Heart right ventricle (tissue), 16 donors: ENCODE measurements around the gene SMARCC1. TPM values are rescaled to one million over a fixed set of nuclear protein-coding genes. Genes with fewer than 3 reads are reported as not detected.
A peak's percentile ranks its signal among the peaks of the same experiment; 100 is the strongest.
"Not testable (repeated sequence)": the region's sequence is repeated elsewhere in the genome, so short reads cannot be mapped to it uniquely, and the experiment has no call there.

Experiments
- ATAC-seq, 8 donors: fragments of 200-7000 bp; cut with Tn5 transposase; one replicate each; pipeline ENCODE4 v1.9.1; 2020; ENCODE audit warnings: mild to moderate bottlenecking in 8 of 8, moderate library complexity in 8 of 8, moderate number of reproducible peaks in 1 of 8
- DNase-seq, 2 donors: peaks; one replicate each; pipeline ENCODE4 v3.0.0-alpha.2; 2020
- H3K27ac ChIP-seq, 10 donors: fragments of 200-600 bp; sonication (generic) in 2 of 10; one replicate each; pipeline versions ENCODE4 v1.5.0 to v1.8.0; 2020 to 2022; ENCODE audit warnings: mild to moderate bottlenecking in 3 of 10
- H3K27me3 ChIP-seq, 7 donors: fragments of 200-600 bp; one replicate each; pipeline ENCODE4 v1.8.0; 2021 to 2022; ENCODE audit warnings: mild to moderate bottlenecking in 2 of 7
- H3K36me3 ChIP-seq, 9 donors: fragments of 200-600 bp; sonication (generic) in 1 of 9; one replicate each; pipeline versions ENCODE4 v1.5.0 to v1.8.0; 2020 to 2022; ENCODE audit warnings: mild to moderate bottlenecking in 2 of 9
- H3K4me1 ChIP-seq, 9 donors: fragments of 200-600 bp; sonication (generic) in 1 of 9; one replicate each; pipeline versions ENCODE4 v1.5.0 to v1.8.0; 2020 to 2022; ENCODE audit warnings: mild to moderate bottlenecking in 4 of 9
- H3K4me3 ChIP-seq, 10 donors: fragments of 200-600 bp; sonication (generic) in 2 of 10; one replicate each; pipeline versions ENCODE4 v1.5.0 to v1.8.0; 2020 to 2022; ENCODE audit warnings: mild to moderate bottlenecking in 7 of 10, moderate library complexity in 2 of 10
- H3K9me3 ChIP-seq, 11 donors: fragments of 200-600 bp in 10 of 11; sonication (generic) in 2 of 11; one replicate each; pipeline versions ENCODE4 v1.5.0 to v1.8.0; 2013 to 2022; ENCODE audit warnings: mild to moderate bottlenecking in 2 of 11, control low read depth in 1 of 11, moderate library complexity in 1 of 11
- WGBS, 2 donors: extraction: QIAGEN DNeasy Blood & Tissue Kit; methylation state at CpG; one replicate each; pipeline ENCODE4 v1.1.7; 2013; ENCODE audit warnings: inconsistent platforms in 1 of 2; 5-methylcytosine and 5-hydroxymethylcytosine counted together
- intact Hi-C, 10 donors: fragments of 100-400 bp; cut with DNase I; formaldehyde crosslinking; loops; one replicate each; pipeline versions ENCODE4 v1.11.1 to v1.14.2; 2022
- polyA plus RNA-seq, 2 donors: library from polyadenylated mRNA; stranded (reverse); fragments of 200-250 nt; gene quantifications; one replicate each; pipeline ENCODE4 v1.2.3, GENCODE V29; 2013
- total RNA-seq, 10 donors: library from RNA; stranded (reverse); fragmentation: NEBNext Ultra II Directional in 3 of 10; extraction: Animal tissue kit (Norgen Biotek cat#: 25700) in 3 of 10; gene quantifications; one replicate each; pipeline versions ENCODE4 v1.2.1 to v1.2.4, GENCODE V29; 2021 to 2023
- TF ChIP-seq, protein P1 (sequence below), 9 donors: fragments of 200-600 bp; sonication (generic) in 2 of 9; IDR thresholded peaks; one replicate each; pipeline versions ENCODE4 v1.5.0 to v1.8.0; 2021 to 2022; ENCODE audit warnings: antibody characterized with exemption in 9 of 9, mild to moderate bottlenecking in 5 of 9, moderate library complexity in 1 of 9
- donor health status: Arrhythmogenic right ventricular cardiomyopathy.
- donor health status: ischemic (EF 13 %, LVEDD 7.1; RV severe dilation, severe dysfunction).
- donor health status: healthy with polysubstance abuse.
- donor health status: DM: no; HTN: yes; CAD: no.
- donor health status: DM: no; HTN: no; CAD: no.
- donor health status: ischemic (EF 25% LVEDD 6.9; RV normal size, moderate dysfunction).
- donor health status: ischemic (EF 25% LVEDD 5.7; RV mildly dilated, moderate dysfunction).
- donor health status: healthy.
- donor health status: DM: yes; HTN: yes; CAD: no.
- donor health status: Ischemic cardiomyopathy.
- donor health status: ischemic (EF 35%, LVEDD 5.7; RV mildly dilated, moderate dysfunction).
- donor health status: nonischemic (EF 11% LVEDD 7.7; RV severe dilation, severe dysfunction).
- donor health status: DM: yes; HTN: yes; CAD: no.
- donor health status: PGD.
- donor health status: ischemic (EF 29% LVEDD 5.4; RV normal size, mild dysfunction).
- donor health status: nonischemic (EF 23%, LVEDD 6.1; RV moderate dilation, normal function).

Gene SMARCC1
- total and polyA plus RNA-seq, 12 donors, result 6.4 to 34.9 (median 24.3) TPM

DNA sequence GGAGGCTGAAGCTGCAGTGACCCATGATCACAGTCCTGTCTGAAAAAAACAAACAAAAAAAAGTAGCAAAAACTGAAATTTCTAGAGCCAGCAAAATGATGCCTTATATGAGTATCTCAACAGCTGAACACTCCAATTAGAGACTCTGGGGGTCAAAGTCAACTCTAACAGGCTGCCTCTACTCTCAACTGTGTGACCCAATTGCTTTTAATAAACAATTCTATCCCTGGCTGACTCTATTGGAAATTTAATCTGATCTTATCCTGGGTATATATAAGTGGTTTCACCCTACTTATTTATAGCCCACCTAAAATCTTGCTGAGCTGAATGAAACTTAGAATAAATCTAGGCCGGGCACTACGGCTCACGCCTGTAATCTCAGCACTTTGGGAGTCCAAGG is 29.0 kb downstream of the SMARCC1 start:
- Histone ChIP-seq H3K27ac (no peak overlapping the region), H3K4me1 (peaks cover 0 to 4% (median 0%) of the 10 kb centered on the region in 9 donors), H3K27me3 (no peaks in the 10 kb centered on the region), H3K9me3 (no peaks in the 10 kb centered on the region), H3K4me3 (no peak overlapping the region), H3K36me3 (peaks cover 0 to 39% (median 7%) of the 10 kb centered on the region in 9 donors)
- 63 to 86% methylated on average over 3 of the region's 3 CpGs for WGBS, 2 donors
- ATAC-seq (no peak), DNase-seq (no peak)
- intact Hi-C loops, result no loop called here
- TF ChIP-seq, protein P1, sequence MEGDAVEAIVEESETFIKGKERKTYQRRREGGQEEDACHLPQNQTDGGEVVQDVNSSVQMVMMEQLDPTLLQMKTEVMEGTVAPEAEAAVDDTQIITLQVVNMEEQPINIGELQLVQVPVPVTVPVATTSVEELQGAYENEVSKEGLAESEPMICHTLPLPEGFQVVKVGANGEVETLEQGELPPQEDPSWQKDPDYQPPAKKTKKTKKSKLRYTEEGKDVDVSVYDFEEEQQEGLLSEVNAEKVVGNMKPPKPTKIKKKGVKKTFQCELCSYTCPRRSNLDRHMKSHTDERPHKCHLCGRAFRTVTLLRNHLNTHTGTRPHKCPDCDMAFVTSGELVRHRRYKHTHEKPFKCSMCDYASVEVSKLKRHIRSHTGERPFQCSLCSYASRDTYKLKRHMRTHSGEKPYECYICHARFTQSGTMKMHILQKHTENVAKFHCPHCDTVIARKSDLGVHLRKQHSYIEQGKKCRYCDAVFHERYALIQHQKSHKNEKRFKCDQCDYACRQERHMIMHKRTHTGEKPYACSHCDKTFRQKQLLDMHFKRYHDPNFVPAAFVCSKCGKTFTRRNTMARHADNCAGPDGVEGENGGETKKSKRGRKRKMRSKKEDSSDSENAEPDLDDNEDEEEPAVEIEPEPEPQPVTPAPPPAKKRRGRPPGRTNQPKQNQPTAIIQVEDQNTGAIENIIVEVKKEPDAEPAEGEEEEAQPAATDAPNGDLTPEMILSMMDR (IDR thresholded peaks at IDR 0.05), result no peak

- H3K4me1 ChIP-seq, H3K4me3 ChIP-seq, ATAC-seq, H3K27me3 ChIP-seq, H3K27ac ChIP-seq, H3K9me3 ChIP-seq, intact Hi-C loops, DNase-seq: not testable (repeated sequence)
- H3K36me3 ChIP-seq, result peaks cover 0 to 28% (median 0%) of the 10 kb centered on the region in 9 donors
- WGBS, 2 donors, result 97 to 98% methylated on average over 12 of the region's 12 CpGs
Observed at GRCh38 chr3:47750811-47751354, 30.8 kb downstream of the SMARCC1 start.

- peaks cover 5 to 17% (median 10%) of the 10 kb centered on the region in 9 donors for H3K4me1 ChIP-seq
- no peak for ATAC-seq
- peaks cover 0 to 46% (median 9%) of the 10 kb centered on the region in 9 donors for H3K36me3 ChIP-seq
- no peak overlapping the region for H3K4me3 ChIP-seq
- intact Hi-C loops, result no loop called here
- DNase-seq, result no peak
- TF ChIP-seq, protein P1 (IDR thresholded peaks at IDR 0.05), result no peak
- no peaks in the 10 kb centered on the region for H3K9me3 ChIP-seq
- H3K27ac ChIP-seq, result no peak overlapping the region
- no peaks in the 10 kb centered on the region for H3K27me3 ChIP-seq
- 94 to 96% methylated on average over 3 of the region's 3 CpGs for WGBS, 2 donors
Observed at GRCh38 chr3:47747558-47747957, 34.1 kb downstream of the SMARCC1 start.

- TF ChIP-seq, protein P1 (IDR thresholded peaks at IDR 0.05), result no peak
- Histone ChIP-seq H3K27ac (no peak overlapping the region), H3K9me3 (no peaks in the 10 kb centered on the region), H3K36me3 (peaks cover 0 to 39% (median 9%) of the 10 kb centered on the region in 9 donors), H3K4me3 (no peak overlapping the region), H3K27me3 (no peaks in the 10 kb centered on the region), H3K4me1 (peaks cover 6 to 27% (median 17%) of the 10 kb centered on the region in 9 donors)
- DNase-seq, result no peak
- ATAC-seq, result no peak
- WGBS, 2 donors, result 93 to 98% methylated on average over 3 of the region's 3 CpGs
- intact Hi-C loops, result no loop called here
Observed at GRCh38 chr3:47746264-47746663, 35.4 kb downstream of the SMARCC1 start.

DNA sequence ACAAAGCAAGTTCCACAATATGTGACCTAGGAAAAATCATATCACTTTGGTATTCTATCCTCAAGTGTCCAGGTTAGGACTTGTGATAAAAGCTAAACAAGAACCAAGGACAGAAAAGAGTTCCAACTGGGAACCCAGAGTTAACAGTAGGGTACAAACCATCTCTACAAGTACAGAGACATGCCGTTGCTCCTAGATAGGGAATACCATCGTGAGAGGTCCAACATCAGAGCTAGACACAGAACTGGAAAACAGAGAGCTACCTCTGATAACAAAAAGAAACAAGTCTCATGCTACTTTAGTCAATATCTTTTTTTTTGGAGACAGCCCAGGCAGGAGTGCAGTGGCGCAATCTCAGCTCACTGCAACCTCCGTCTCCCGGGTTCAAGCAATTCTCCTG is 37.8 kb downstream of the SMARCC1 start:
- peaks cover 0 to 33% (median 5%) of the 10 kb centered on the region in 9 donors for H3K36me3 ChIP-seq
- ATAC-seq (peak in 1 of 8 donors; percentile 47), DNase-seq (no peak)
- H3K4me1 ChIP-seq, result peaks cover 6 to 27% (median 17%) of the 10 kb centered on the region in 9 donors
- H3K9me3 ChIP-seq, result no peaks in the 10 kb centered on the region
- peak overlapping the region in 1 of 10 donors; percentile 75 for H3K27ac ChIP-seq
- intact Hi-C loops, result no loop called here
- 76 to 81% methylated on average over 5 of the region's 5 CpGs for WGBS, 2 donors
- TF ChIP-seq, protein P1 (IDR thresholded peaks at IDR 0.05), result no peak
- H3K27me3 ChIP-seq, result no peaks in the 10 kb centered on the region
- no peak overlapping the region for H3K4me3 ChIP-seq

DNA sequence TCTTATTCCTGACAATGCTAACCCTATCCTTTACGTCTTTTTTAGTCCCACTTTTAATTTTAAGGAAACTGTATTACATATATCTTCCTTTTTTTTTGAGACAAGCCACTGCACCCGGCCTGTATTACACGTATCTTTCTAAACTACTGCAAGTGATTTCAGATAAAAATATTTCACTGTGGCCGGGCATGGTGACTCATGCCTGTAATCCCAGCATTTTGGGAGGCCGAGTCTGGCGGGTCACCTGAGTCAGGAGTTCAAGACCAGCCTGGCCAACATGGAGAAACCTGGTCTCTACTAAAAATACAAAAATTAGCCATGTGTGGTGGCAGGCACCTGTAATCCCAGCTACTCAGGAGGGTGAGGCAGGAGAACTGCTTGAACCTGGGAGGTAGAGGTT is 38.3 kb downstream of the SMARCC1 start:
- 72 to 73% methylated on average over 6 of the region's 6 CpGs for WGBS, 2 donors
- H3K9me3 ChIP-seq, ATAC-seq, H3K27me3 ChIP-seq, intact Hi-C loops, H3K4me3 ChIP-seq, DNase-seq: not testable (repeated sequence)
- Histone ChIP-seq H3K4me1 (peaks cover 6 to 27% (median 17%) of the 10 kb centered on the region in 9 donors), H3K36me3 (peaks cover 0 to 33% (median 5%) of the 10 kb centered on the region in 9 donors), H3K27ac (peak overlapping the region in 3 of 10 donors; percentile 12 to 75 (median 54))
